ENCODE results near the gene LIG1.
A peak's percentile ranks its signal among the peaks of the same experiment; 100 is the strongest.

Gene LIG1

GRCh38 chr19:48175578-48175977 lies 5.4 kb upstream of the LIG1 start:
- Histone ChIP-seq H3K36me3 (ENCODE audit: control insufficient read depth in 1 of 2, insufficient read depth in 2 of 2, low read length in 2 of 2) (peaks cover 9 to 32% of the 10 kb centered on the region in 2 donors), H3K4me1 (ENCODE audit: control insufficient read depth in 1 of 2, insufficient read depth in 2 of 2, low read length in 2 of 2) (peaks cover 5 to 13% of the 10 kb centered on the region in 2 donors), H3K27ac (ENCODE audit: low read length) (no peak overlapping the region), H3K27me3 (ENCODE audit: low read depth, low read length) (no peaks in the 10 kb centered on the region), H3K4me3 (ENCODE audit: low read depth in 1 of 2, low read length in 2 of 2) (no peak overlapping the region), H3K9me3 (ENCODE audit: control insufficient read depth in 1 of 2, low read length in 2 of 2) (no peaks in the 10 kb centered on the region)

GRCh38 chr19:48174445-48175030 lies 4.4 kb upstream of the LIG1 start:
- Histone ChIP-seq H3K4me3 (ENCODE audit: low read depth in 1 of 2, low read length in 2 of 2) (no peak overlapping the region), H3K36me3 (ENCODE audit: control insufficient read depth in 1 of 2, insufficient read depth in 2 of 2, low read length in 2 of 2) (peaks cover 8 to 27% of the 10 kb centered on the region in 2 donors), H3K9me3 (ENCODE audit: control insufficient read depth in 1 of 2, low read length in 2 of 2) (no peaks in the 10 kb centered on the region), H3K27ac (ENCODE audit: low read length) (no peak overlapping the region), H3K4me1 (ENCODE audit: control insufficient read depth in 1 of 2, insufficient read depth in 2 of 2, low read length in 2 of 2) (peaks cover 5 to 14% of the 10 kb centered on the region in 2 donors), H3K27me3 (ENCODE audit: low read depth, low read length) (no peaks in the 10 kb centered on the region)

- no peak overlapping the region for H3K4me3 ChIP-seq (ENCODE audit: low read depth in 1 of 2, low read length in 2 of 2)
- no peaks in the 10 kb centered on the region for H3K27me3 ChIP-seq (ENCODE audit: low read depth, low read length)
- no peak overlapping the region for H3K27ac ChIP-seq (ENCODE audit: low read length)
- no peaks in the 10 kb centered on the region for H3K9me3 ChIP-seq (ENCODE audit: control insufficient read depth in 1 of 2, low read length in 2 of 2)
- H3K4me1 ChIP-seq (ENCODE audit: control insufficient read depth in 1 of 2, insufficient read depth in 2 of 2, low read length in 2 of 2): peaks cover 5 to 18% of the 10 kb centered on the region in 2 donors
- peaks cover 5 to 22% of the 10 kb centered on the region in 2 donors for H3K36me3 ChIP-seq (ENCODE audit: control insufficient read depth in 1 of 2, insufficient read depth in 2 of 2, low read length in 2 of 2)
These were observed 1.6 kb upstream of the LIG1 start for GRCh38 chr19:48171710-48172109.

- H3K4me3 ChIP-seq (ENCODE audit: low read depth in 1 of 2, low read length in 2 of 2): peak overlapping the region; percentile 90 to 91
- H3K27me3 ChIP-seq (ENCODE audit: low read depth, low read length): no peaks in the 10 kb centered on the region
- H3K9me3 ChIP-seq (ENCODE audit: control insufficient read depth in 1 of 2, low read length in 2 of 2): no peaks in the 10 kb centered on the region
- H3K36me3 ChIP-seq (ENCODE audit: control insufficient read depth in 1 of 2, insufficient read depth in 2 of 2, low read length in 2 of 2): peaks cover 5 to 22% of the 10 kb centered on the region in 2 donors
- no peak overlapping the region for H3K27ac ChIP-seq (ENCODE audit: low read length)
- H3K4me1 ChIP-seq (ENCODE audit: control insufficient read depth in 1 of 2, insufficient read depth in 2 of 2, low read length in 2 of 2): peaks cover 5 to 18% of the 10 kb centered on the region in 2 donors
These were observed 738 bp upstream of the LIG1 start for GRCh38 chr19:48170817-48171347.

GRCh38 chr19:48169578-48169938 lies 586 bp downstream of the LIG1 start:
- peaks cover 5 to 15% of the 10 kb centered on the region in 2 donors for H3K36me3 ChIP-seq (ENCODE audit: control insufficient read depth in 1 of 2, insufficient read depth in 2 of 2, low read length in 2 of 2)
- H3K9me3 ChIP-seq (ENCODE audit: control insufficient read depth in 1 of 2, low read length in 2 of 2): no peaks in the 10 kb centered on the region

GRCh38 chr19:48168689-48169088 lies 1.5 kb downstream of the LIG1 start:
- Histone ChIP-seq H3K4me1 (ENCODE audit: control insufficient read depth in 1 of 2, insufficient read depth in 2 of 2, low read length in 2 of 2) (peaks cover 5 to 18% of the 10 kb centered on the region in 2 donors), H3K36me3 (ENCODE audit: control insufficient read depth in 1 of 2, insufficient read depth in 2 of 2, low read length in 2 of 2) (peaks cover 0 to 7% of the 10 kb centered on the region in 2 donors), H3K27me3 (ENCODE audit: low read depth, low read length) (no peaks in the 10 kb centered on the region), H3K9me3 (ENCODE audit: control insufficient read depth in 1 of 2, low read length in 2 of 2) (no peaks in the 10 kb centered on the region), H3K4me3 (ENCODE audit: low read depth in 1 of 2, low read length in 2 of 2) (no peak overlapping the region), H3K27ac (ENCODE audit: low read length) (no peak overlapping the region)

More at GRCh38 chr19:48169578-48169938, 586 bp downstream of the LIG1 start:
- Histone ChIP-seq H3K4me1 (ENCODE audit: control insufficient read depth in 1 of 2, insufficient read depth in 2 of 2, low read length in 2 of 2) (peaks cover 5 to 18% of the 10 kb centered on the region in 2 donors), H3K4me3 (ENCODE audit: low read depth in 1 of 2, low read length in 2 of 2) (peak overlapping the region; percentile 18 to 91), H3K27me3 (ENCODE audit: low read depth, low read length) (no peaks in the 10 kb centered on the region), H3K27ac (ENCODE audit: low read length) (no peak overlapping the region)

GRCh38 chr19:48158210-48158790 lies 11.8 kb downstream of the LIG1 start:
- Histone ChIP-seq H3K4me1 (ENCODE audit: control insufficient read depth in 1 of 2, insufficient read depth in 2 of 2, low read length in 2 of 2) (no peaks in the 10 kb centered on the region), H3K4me3 (ENCODE audit: low read depth in 1 of 2, low read length in 2 of 2) (no peak overlapping the region), H3K9me3 (ENCODE audit: control insufficient read depth in 1 of 2, low read length in 2 of 2) (no peaks in the 10 kb centered on the region), H3K36me3 (ENCODE audit: control insufficient read depth in 1 of 2, insufficient read depth in 2 of 2, low read length in 2 of 2) (peaks cover 5 to 13% of the 10 kb centered on the region in 2 donors), H3K27ac (ENCODE audit: low read length) (no peak overlapping the region), H3K27me3 (ENCODE audit: low read depth, low read length) (no peaks in the 10 kb centered on the region)

GRCh38 chr19:48154003-48154402 lies 16.1 kb downstream of the LIG1 start:
- Histone ChIP-seq H3K27me3 (ENCODE audit: low read depth, low read length) (no peaks in the 10 kb centered on the region), H3K27ac (ENCODE audit: low read length) (no peak overlapping the region), H3K9me3 (ENCODE audit: control insufficient read depth in 1 of 2, low read length in 2 of 2) (no peaks in the 10 kb centered on the region), H3K4me1 (ENCODE audit: control insufficient read depth in 1 of 2, insufficient read depth in 2 of 2, low read length in 2 of 2) (peaks cover 0 to 4% of the 10 kb centered on the region in 2 donors), H3K4me3 (ENCODE audit: low read depth in 1 of 2, low read length in 2 of 2) (no peak overlapping the region), H3K36me3 (ENCODE audit: control insufficient read depth in 1 of 2, insufficient read depth in 2 of 2, low read length in 2 of 2) (no peaks in the 10 kb centered on the region)

- no peak overlapping the region for H3K27ac ChIP-seq (ENCODE audit: low read length)
- no peak overlapping the region for H3K4me3 ChIP-seq (ENCODE audit: low read depth in 1 of 2, low read length in 2 of 2)
- H3K9me3 ChIP-seq (ENCODE audit: control insufficient read depth in 1 of 2, low read length in 2 of 2): no peaks in the 10 kb centered on the region
- no peaks in the 10 kb centered on the region for H3K27me3 ChIP-seq (ENCODE audit: low read depth, low read length)
- no peaks in the 10 kb centered on the region for H3K36me3 ChIP-seq (ENCODE audit: control insufficient read depth in 1 of 2, insufficient read depth in 2 of 2, low read length in 2 of 2)
- H3K4me1 ChIP-seq (ENCODE audit: control insufficient read depth in 1 of 2, insufficient read depth in 2 of 2, low read length in 2 of 2): peaks cover 0 to 4% of the 10 kb centered on the region in 2 donors
These were observed 17.6 kb downstream of the LIG1 start for GRCh38 chr19:48152551-48152950.

- H3K9me3 ChIP-seq (ENCODE audit: control insufficient read depth in 1 of 2, low read length in 2 of 2): no peaks in the 10 kb centered on the region
- H3K4me3 ChIP-seq (ENCODE audit: low read depth in 1 of 2, low read length in 2 of 2): no peak overlapping the region
- peaks cover 3% of the 10 kb centered on the region in 2 donors for H3K36me3 ChIP-seq (ENCODE audit: control insufficient read depth in 1 of 2, insufficient read depth in 2 of 2, low read length in 2 of 2)
- no peak overlapping the region for H3K27ac ChIP-seq (ENCODE audit: low read length)
- no peaks in the 10 kb centered on the region for H3K27me3 ChIP-seq (ENCODE audit: low read depth, low read length)
- peaks cover 0 to 4% of the 10 kb centered on the region in 2 donors for H3K4me1 ChIP-seq (ENCODE audit: control insufficient read depth in 1 of 2, insufficient read depth in 2 of 2, low read length in 2 of 2)
These were observed 20.7 kb downstream of the LIG1 start for GRCh38 chr19:48149430-48149829.

- Histone ChIP-seq H3K4me1 (ENCODE audit: control insufficient read depth in 1 of 2, insufficient read depth in 2 of 2, low read length in 2 of 2) (peaks cover 0 to 4% of the 10 kb centered on the region in 2 donors), H3K36me3 (ENCODE audit: control insufficient read depth in 1 of 2, insufficient read depth in 2 of 2, low read length in 2 of 2) (peaks cover 3 to 6% of the 10 kb centered on the region in 2 donors), H3K4me3 (ENCODE audit: low read depth in 1 of 2, low read length in 2 of 2) (no peak overlapping the region), H3K27ac (ENCODE audit: low read length) (no peak overlapping the region), H3K9me3 (ENCODE audit: control insufficient read depth in 1 of 2, low read length in 2 of 2) (no peaks in the 10 kb centered on the region), H3K27me3 (ENCODE audit: low read depth, low read length) (no peaks in the 10 kb centered on the region)
These were observed 21.6 kb downstream of the LIG1 start for GRCh38 chr19:48148576-48148975.

All from muscle layer of duodenum (tissue), 2 donors.